K562 (cell line): ENCODE data around the gene HNRNPLL. TPM values are rescaled to one million over a fixed set of nuclear protein-coding genes. Genes with fewer than 3 reads are reported as not detected.
A peak's percentile ranks its signal among the peaks of the same experiment; 100 is the strongest.

Source experiments
- ETS1 ChIP-seq: conservative IDR thresholded peaks from 2 replicates; pipeline ENCODE4 v1.6.1; 2011; ENCODE audit warnings: low read depth, mild to moderate bottlenecking, low read length; ENCODE audit not compliant: control insufficient read depth
- GABPA ChIP-seq: fragments of 200-800 bp; sonication (Bioruptor generic); conservative IDR thresholded peaks from 2 replicates; pipeline ENCODE4 v1.6.1; 2016; ENCODE audit warnings: low read depth, missing genetic modification characterization, missing compliant biosample characterization
- SP1 ChIP-seq: sonication (generic); formaldehyde crosslinking; IDR thresholded peaks from 2 replicates; pipeline ENCODE4 v1.8.1; 2022; ENCODE audit warnings: mild to moderate bottlenecking, missing genetic modification reagents
- ZNF384 ChIP-seq: IDR thresholded peaks from 2 replicates; pipeline ENCODE4 v1.6.1; 2012; ENCODE audit warnings: low read depth, low read length, improper control_type of control experiment
- polyA plus RNA-seq, 8 experiments: library from polyadenylated mRNA; depleted of rRNA in 4 of 8; stranded (reverse) in 5 of 8; unstranded in 3 of 8; fragments of >200 nt; fragmentation: Nextera tagmentation in 2 of 8; fragmentation: Illumina TruSeq in 1 of 8; extraction: Ambion mirVana in 2 of 8; extraction: Trizol in 1 of 8; gene quantifications; 2 replicates each; pipeline versions ENCODE4 v1.2.1 to v1.2.3, GENCODE V29; 2011 to 2014; ENCODE audit warnings: inconsistent platforms in 1 of 8, missing spikeins in 1 of 8
- total RNA-seq, 7 experiments: library from RNA; depleted of rRNA in 6 of 7; stranded (reverse); fragments of >200 nt in 6 of 7; fragmentation: Illumina TruSeq in 2 of 7; extraction: Trizol in 2 of 7; gene quantifications; 2 replicates each; pipeline versions ENCODE4 v1.2.1 to v1.2.3, GENCODE V29; 2011 to 2021; ENCODE audit warnings: low replicate concordance in 1 of 7
- TF ChIP-seq, protein P1 (sequence below): fragments of 250-450 bp; sonication (Bioruptor Pico); IDR thresholded peaks from 2 replicates; pipeline ENCODE4 v1.4.0; 2020; ENCODE audit warnings: mild to moderate bottlenecking, moderate library complexity, borderline replicate concordance
- TF ChIP-seq, protein P2 (sequence below): fragments of 450-650 bp; IDR thresholded peaks from 2 replicates; pipeline ENCODE4 v1.6.1; 2016; ENCODE audit warnings: mild to moderate bottlenecking, moderate library complexity

Gene HNRNPLL
- total and polyA plus RNA-seq, 9 of the 15 experiments (the other 6 are each of a cell fraction or from before 2014, with no cell fraction given), result 19.8 to 135 (median 57.8) TPM

- TF ChIP-seq ETS1, result peak; percentile 71; the same call in 1 of the 2 replicates
- TF ChIP-seq GABPA (tag), result peak; percentile 62
- TF ChIP-seq, protein P1, sequence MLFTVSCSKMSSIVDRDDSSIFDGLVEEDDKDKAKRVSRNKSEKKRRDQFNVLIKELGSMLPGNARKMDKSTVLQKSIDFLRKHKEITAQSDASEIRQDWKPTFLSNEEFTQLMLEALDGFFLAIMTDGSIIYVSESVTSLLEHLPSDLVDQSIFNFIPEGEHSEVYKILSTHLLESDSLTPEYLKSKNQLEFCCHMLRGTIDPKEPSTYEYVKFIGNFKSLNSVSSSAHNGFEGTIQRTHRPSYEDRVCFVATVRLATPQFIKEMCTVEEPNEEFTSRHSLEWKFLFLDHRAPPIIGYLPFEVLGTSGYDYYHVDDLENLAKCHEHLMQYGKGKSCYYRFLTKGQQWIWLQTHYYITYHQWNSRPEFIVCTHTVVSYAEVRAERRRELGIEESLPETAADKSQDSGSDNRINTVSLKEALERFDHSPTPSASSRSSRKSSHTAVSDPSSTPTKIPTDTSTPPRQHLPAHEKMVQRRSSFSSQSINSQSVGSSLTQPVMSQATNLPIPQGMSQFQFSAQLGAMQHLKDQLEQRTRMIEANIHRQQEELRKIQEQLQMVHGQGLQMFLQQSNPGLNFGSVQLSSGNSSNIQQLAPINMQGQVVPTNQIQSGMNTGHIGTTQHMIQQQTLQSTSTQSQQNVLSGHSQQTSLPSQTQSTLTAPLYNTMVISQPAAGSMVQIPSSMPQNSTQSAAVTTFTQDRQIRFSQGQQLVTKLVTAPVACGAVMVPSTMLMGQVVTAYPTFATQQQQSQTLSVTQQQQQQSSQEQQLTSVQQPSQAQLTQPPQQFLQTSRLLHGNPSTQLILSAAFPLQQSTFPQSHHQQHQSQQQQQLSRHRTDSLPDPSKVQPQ (CRISPR knock-in tag), result no peak
- TF ChIP-seq SP1 (CRISPR knock-in tag), result peak; percentile 48; the same call in 1 of the 2 replicates
- TF ChIP-seq, protein P2, sequence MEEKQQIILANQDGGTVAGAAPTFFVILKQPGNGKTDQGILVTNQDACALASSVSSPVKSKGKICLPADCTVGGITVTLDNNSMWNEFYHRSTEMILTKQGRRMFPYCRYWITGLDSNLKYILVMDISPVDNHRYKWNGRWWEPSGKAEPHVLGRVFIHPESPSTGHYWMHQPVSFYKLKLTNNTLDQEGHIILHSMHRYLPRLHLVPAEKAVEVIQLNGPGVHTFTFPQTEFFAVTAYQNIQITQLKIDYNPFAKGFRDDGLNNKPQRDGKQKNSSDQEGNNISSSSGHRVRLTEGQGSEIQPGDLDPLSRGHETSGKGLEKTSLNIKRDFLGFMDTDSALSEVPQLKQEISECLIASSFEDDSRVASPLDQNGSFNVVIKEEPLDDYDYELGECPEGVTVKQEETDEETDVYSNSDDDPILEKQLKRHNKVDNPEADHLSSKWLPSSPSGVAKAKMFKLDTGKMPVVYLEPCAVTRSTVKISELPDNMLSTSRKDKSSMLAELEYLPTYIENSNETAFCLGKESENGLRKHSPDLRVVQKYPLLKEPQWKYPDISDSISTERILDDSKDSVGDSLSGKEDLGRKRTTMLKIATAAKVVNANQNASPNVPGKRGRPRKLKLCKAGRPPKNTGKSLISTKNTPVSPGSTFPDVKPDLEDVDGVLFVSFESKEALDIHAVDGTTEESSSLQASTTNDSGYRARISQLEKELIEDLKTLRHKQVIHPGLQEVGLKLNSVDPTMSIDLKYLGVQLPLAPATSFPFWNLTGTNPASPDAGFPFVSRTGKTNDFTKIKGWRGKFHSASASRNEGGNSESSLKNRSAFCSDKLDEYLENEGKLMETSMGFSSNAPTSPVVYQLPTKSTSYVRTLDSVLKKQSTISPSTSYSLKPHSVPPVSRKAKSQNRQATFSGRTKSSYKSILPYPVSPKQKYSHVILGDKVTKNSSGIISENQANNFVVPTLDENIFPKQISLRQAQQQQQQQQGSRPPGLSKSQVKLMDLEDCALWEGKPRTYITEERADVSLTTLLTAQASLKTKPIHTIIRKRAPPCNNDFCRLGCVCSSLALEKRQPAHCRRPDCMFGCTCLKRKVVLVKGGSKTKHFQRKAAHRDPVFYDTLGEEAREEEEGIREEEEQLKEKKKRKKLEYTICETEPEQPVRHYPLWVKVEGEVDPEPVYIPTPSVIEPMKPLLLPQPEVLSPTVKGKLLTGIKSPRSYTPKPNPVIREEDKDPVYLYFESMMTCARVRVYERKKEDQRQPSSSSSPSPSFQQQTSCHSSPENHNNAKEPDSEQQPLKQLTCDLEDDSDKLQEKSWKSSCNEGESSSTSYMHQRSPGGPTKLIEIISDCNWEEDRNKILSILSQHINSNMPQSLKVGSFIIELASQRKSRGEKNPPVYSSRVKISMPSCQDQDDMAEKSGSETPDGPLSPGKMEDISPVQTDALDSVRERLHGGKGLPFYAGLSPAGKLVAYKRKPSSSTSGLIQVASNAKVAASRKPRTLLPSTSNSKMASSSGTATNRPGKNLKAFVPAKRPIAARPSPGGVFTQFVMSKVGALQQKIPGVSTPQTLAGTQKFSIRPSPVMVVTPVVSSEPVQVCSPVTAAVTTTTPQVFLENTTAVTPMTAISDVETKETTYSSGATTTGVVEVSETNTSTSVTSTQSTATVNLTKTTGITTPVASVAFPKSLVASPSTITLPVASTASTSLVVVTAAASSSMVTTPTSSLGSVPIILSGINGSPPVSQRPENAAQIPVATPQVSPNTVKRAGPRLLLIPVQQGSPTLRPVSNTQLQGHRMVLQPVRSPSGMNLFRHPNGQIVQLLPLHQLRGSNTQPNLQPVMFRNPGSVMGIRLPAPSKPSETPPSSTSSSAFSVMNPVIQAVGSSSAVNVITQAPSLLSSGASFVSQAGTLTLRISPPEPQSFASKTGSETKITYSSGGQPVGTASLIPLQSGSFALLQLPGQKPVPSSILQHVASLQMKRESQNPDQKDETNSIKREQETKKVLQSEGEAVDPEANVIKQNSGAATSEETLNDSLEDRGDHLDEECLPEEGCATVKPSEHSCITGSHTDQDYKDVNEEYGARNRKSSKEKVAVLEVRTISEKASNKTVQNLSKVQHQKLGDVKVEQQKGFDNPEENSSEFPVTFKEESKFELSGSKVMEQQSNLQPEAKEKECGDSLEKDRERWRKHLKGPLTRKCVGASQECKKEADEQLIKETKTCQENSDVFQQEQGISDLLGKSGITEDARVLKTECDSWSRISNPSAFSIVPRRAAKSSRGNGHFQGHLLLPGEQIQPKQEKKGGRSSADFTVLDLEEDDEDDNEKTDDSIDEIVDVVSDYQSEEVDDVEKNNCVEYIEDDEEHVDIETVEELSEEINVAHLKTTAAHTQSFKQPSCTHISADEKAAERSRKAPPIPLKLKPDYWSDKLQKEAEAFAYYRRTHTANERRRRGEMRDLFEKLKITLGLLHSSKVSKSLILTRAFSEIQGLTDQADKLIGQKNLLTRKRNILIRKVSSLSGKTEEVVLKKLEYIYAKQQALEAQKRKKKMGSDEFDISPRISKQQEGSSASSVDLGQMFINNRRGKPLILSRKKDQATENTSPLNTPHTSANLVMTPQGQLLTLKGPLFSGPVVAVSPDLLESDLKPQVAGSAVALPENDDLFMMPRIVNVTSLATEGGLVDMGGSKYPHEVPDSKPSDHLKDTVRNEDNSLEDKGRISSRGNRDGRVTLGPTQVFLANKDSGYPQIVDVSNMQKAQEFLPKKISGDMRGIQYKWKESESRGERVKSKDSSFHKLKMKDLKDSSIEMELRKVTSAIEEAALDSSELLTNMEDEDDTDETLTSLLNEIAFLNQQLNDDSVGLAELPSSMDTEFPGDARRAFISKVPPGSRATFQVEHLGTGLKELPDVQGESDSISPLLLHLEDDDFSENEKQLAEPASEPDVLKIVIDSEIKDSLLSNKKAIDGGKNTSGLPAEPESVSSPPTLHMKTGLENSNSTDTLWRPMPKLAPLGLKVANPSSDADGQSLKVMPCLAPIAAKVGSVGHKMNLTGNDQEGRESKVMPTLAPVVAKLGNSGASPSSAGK, result peak; percentile 72
- TF ChIP-seq ZNF384, result no peak
These were observed 87.3 kb downstream of the HNRNPLL start (continued) for GRCh38 chr2:38515155-38516074.
